Dedifferentiated amniotic fluid mesenchymal stem cell (primary cell): Measurements from ENCODE around the gene FREM1.
"Not testable (repeated sequence)": the region's sequence is repeated elsewhere in the genome, so short reads cannot be mapped to it uniquely, and the experiment has no call there.

Source experiments
- DNase-seq: peaks from one replicate; pipeline ENCODE4 v3.0.0-alpha.2; 2016; ENCODE audit errors: extremely low spot score

The FREM1 gene, protein sequence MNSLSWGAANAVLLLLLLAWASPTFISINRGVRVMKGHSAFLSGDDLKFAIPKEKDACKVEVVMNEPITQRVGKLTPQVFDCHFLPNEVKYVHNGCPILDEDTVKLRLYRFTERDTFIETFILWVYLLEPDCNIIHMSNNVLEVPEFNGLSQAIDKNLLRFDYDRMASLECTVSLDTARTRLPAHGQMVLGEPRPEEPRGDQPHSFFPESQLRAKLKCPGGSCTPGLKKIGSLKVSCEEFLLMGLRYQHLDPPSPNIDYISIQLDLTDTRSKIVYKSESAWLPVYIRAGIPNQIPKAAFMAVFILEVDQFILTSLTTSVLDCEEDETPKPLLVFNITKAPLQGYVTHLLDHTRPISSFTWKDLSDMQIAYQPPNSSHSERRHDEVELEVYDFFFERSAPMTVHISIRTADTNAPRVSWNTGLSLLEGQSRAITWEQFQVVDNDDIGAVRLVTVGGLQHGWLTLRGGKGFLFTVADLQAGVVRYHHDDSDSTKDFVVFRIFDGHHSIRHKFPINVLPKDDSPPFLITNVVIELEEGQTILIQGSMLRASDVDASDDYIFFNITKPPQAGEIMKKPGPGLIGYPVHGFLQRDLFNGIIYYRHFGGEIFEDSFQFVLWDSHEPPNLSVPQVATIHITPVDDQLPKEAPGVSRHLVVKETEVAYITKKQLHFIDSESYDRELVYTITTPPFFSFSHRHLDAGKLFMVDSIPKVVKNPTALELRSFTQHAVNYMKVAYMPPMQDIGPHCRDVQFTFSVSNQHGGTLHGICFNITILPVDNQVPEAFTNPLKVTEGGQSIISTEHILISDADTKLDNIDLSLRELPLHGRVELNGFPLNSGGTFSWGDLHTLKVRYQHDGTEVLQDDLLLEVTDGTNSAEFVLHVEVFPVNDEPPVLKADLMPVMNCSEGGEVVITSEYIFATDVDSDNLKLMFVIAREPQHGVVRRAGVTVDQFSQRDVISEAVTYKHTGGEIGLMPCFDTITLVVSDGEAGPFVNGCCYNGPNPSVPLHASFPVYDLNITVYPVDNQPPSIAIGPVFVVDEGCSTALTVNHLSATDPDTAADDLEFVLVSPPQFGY (N-terminal part only)

DNA sequence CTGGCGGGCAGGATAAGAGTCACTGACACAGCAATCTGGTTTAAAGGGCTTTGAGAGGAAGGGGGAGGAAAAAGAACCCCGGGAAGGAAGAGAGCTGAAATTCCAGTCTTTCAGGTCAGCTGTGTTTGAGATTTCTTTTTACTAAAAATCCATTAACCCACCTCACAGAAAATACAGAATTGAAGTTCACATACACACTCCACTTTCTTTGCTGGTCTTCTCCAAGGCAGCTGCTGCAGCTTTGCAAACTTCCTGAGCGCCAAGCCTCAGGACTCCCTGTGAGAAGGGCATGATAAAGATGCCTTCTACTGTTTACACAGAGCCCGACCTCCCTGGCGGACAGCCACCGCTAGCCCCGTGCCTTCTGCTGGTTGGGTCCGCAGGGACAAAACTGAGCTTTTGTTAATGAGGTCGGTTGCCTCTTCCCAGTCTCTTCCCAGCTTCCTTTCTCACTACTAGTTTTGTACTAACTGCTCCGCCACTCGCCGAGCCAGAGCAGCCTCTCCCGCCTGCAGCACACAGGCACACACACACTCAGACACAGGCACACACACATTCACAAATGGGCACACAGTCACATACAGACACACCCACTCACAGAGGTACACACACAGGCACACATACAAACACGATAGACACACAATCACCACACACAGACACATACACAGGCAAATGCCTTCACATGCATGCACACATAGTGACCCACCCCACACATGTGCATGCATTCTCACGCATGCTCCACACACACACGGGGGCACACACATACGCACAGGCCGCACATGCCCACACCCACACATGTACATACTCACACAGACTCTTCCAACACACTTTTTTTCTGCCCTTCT is at the start of gene FREM1:
Gene FREM1, minus strand, starts transcription at position 468 of the 845 bp plus-strand sequence. CDS start 41,451 bp downstream, outside the sequence.
- DNase-seq: no peak

DNA sequence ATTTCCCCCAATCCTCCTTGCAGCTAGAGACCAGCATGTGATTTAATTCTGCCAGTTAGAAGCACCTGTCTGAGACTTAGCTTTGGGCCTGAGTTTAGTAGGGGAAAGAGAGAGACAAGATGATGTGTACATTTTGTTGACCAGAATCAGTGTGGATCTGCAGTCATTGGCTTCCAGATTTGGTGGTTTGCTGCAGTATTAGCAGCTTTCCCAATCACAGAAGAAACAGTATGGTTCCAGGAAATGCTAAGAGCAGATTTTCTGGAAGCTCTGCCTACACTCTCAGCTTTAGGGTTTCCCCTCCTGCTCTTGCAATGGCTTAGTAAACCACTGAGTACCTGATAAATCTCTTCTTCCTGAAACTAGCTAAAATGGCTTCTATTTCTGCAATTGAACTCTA is 48.8 kb upstream of the FREM1 start:
- DNase-seq: no peak

DNA sequence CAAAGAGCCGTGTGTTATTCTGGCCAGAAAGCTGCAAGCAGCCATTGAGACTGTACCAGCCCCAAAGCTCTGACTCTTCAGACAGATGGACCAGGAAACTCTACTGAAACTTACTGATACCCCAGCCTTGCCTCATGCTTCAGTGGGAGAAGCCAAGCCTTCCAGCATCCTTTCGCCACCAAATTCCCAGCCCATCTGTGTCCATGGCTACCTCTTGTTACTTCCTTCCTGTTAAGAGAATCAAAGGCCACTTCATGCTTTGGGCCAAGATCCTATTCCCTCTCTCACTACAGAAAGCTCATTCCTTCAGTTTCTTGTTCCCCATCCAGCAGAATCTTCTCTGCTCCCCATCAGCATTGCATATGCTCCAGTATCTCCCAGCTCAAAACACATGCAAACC is 46.9 kb upstream of the FREM1 start:
- DNase-seq: no peak

DNA sequence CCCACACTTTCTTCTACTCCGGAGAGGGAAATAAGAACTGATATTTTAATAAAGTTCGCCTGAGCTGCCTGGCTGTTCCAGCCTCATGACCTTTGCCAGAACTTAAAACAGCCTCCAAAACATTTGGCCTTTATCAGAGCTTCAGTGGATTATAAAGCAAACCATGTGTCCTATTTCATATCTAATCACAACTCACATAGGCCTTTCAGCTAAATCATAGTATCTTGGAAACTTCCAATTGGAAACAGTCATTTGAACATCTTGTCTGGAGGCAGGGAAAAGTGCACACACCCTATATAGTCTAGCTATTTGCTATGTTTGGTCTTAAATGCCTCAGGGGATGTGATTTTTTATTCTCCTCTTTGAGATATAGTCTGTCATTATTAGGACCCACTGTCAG is 46.0 kb upstream of the FREM1 start:
- no peak for DNase-seq

DNA sequence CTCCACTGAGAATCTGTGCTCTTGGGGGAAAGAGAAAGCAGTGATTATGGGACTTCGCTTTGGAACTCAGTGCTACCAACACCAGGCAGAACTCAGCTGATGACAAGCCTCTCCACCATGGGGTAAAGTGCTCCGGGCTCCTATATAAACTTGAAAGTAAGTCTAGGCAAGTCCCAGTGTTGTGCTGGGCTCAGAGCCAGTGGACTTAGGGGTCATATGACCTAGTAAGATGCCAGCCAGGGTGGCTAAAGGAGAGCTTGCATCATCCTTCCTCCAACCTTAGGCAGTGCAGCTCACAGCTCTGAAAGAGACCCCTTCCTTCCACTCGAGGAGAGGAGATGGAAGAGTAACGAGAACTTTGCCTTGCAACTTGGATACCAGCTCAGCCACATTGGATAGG is 35.1 kb upstream of the FREM1 start:
- DNase-seq: no peak

DNA sequence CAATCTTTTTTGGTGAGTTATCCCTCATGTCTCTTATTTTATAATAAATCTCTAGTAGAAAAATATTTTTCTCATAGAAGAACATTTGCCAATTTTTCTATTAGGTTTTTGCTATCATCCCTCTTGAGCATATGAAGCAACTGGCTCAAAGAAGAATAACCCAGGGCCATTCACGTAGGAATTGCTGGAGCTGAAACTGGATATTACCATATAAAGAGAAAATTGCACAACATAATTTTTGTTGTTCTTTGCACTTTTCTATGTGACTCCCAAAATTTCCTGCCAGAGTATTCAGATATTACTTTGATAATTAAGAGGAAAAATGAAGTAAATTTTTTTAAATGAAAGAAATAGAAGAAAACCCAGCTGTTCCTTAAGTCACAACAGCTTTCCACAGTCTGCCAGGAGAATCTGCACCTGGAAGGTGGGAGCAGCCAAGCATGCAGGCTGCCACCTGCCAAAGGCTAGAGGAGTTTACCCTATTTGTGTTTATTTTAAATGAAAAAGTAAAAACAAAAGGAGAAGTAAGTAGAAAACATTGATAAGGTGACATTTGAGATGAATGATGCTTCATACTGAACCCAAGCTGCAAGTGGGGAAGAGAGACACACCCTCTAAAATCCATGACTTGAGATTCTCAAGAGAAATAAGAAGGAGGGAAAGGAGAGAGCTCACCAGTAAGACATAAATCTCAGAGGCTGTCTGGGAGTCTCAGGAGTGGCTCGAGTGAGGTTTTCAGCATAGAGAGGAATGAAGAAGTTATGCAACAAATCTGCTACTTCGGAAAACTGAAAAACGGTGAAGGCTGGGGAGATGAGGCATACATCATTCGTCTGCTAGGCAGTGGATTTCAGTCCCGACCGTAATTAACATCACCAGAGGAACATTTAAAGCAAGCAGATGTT is 31.5 kb upstream of the FREM1 start:
- no peak for DNase-seq

DNA sequence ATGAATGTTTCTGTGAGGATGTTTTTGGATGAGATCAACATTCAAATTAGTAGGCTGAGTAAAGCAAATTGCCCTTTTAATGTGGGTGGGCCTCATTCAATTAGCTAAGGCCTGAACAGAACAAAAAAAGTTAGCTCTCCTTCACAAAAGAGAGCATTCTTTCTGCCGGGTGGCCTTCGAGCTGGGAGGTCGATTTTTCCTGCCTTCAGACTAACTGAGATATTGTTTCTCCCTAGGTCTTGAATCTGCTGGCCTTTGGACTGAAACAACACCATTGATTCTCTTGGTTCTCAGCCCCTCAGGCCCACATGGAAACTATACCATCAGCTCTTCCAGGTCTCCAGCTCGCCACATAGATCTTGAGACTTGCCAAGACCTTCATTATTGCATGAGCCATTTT is 29.1 kb upstream of the FREM1 start:
- no peak for DNase-seq

DNA sequence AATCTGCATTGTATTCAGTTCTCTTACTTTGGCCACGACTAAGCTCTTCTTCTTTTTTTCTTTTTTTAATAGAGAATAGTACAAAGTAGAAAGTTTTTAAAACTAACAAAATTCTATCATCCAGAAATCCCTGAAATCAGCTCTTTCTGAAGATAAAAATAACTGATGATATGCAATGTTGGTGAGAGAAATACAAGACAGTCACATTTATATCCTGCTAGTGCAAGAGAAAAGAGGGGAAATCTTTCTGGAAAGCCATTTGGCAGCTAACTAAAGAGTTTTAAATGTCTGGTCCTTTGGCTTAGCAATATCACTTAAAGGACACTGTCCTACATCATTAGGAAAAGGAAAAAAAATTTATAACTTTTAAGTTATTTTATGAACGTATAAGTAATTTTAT is 27.0 kb upstream of the FREM1 start:
- no peak for DNase-seq

DNA sequence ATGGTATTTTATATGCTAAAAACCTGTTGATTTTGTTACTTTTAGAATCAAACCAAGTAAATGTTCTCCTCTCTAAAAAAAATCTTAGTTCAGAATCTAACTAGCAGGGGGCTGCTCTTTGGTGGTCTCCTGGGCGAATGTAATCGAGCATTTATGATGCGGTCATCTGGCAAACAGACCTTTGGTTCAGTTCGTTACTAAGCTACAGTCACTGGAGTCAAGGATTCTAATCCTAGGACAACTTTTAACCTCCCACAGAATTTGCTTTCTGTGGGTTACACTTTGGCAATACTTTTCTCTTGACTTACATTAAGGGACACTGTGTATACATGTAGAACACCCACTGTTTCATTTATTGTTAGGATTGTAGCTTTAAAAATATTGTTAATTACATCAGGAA is 26.3 kb upstream of the FREM1 start:
- no peak for DNase-seq

DNA sequence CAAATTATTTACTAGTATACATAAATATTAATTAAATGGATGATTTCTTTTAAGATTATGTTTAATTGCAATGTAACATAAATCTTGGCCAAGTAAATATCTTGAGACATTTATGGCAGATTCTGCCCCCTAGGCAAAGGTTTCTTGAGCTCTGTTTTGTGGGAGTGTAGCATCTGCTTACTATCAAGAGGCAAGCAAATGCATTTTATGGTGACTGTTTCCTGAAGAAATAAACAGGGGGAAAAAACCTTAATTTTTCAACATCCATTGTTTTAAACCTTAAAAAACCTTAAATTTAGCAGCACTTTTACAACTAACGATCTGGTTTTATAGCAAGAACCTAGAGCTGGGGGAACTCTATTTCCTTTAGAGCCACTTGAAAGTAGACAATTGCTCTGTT is 25.7 kb upstream of the FREM1 start:
- DNase-seq: no peak

DNA sequence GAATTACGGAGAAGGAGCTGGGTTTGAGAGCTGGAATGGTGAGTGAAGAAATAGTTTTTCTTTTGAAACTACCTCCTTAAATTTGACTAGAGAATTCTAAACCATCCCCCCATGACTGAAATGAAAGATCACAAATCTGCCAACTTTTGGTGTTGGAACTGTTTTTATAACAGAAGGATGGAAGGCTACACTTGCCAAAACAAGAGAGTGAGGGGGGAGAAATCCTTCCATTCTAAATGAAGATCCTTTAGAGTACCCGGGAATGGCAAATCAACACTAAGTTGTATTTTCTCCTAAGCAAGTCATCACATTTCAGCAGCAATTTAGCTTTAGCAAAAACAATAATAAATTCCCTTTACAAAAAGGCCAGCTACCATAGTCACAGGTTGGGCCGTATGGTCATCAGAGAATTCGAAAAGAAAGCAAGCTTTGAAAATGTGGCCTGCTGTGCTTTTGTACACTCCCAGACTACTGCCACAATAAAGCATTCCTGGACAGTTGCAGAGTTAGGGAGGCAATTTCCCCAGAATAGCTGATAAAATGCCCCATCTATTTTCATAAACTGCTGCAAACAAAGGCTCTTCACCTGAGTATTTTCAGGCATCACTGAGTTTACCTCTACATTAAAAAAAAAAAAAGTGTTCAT is 25.0 kb upstream of the FREM1 start:
- no peak for DNase-seq

DNA sequence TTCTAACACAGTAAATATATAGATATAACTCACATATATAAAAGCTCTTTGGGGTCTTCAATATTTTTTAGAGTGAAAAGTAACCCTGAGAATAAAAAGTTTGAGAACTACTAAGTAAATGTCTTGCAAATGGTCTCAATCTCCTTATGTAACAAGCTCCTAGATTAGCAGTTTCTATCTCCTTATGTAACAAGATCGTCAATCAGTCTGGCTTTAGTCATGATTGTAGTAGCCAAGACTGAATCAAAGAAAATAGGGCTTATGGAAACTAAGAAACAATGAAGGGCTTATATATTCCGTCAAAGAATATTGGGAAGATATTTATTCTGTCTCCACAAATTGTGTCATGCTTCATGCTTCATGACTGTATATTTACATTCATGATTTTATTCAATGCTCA is 22.4 kb upstream of the FREM1 start:
- DNase-seq: no peak

DNA sequence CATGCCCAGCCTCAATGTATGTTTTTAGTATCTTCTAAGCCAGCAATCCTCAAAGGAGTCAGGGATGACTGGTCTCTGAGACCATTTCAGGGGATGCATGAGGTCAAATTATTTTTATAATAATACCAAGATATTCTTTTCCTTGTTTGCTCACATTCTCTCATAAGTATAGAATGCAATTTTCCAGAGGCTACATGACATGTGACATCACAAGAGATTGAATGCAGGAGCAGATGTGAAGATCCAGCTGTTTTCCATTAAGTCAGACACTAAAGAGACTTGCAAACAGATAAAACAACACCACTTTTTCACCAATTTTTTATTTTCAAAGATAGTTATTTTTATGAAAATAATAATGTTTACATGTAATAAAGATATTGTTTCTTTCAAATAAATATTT is 22.0 kb upstream of the FREM1 start:
- no peak for DNase-seq

DNA sequence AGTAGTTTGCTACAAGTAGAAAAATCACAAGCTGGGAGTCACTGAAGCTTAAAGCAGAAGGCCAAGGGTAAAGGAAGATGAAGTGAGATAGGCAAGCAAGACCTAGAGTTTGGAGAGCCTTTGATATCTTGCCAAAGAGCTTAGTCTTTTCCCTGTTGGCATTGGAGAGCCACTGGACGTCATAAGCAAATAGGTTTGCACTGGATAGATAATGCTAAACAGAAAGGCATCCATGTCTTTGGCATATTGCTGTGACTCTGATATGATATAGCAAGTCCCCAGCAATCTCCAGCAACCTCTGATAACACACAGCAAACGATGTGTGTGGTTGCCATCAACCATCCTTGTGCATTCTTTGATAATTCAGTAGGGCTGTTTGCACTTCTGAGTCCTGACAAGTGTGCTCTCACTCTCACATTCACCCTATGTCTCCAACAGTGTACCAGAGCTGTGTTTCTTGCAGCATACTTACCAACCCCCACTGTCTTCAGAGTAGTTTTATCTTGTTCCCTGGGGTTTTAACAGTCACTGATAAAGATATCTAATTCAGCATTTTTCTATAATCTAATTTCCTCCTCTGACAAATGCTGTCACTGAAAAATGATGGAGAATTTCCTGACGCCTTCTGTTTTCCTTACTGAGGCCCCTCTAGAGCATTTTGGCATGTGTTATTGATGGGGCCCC is 16.9 kb upstream of the FREM1 start:
- DNase-seq: no peak

DNA sequence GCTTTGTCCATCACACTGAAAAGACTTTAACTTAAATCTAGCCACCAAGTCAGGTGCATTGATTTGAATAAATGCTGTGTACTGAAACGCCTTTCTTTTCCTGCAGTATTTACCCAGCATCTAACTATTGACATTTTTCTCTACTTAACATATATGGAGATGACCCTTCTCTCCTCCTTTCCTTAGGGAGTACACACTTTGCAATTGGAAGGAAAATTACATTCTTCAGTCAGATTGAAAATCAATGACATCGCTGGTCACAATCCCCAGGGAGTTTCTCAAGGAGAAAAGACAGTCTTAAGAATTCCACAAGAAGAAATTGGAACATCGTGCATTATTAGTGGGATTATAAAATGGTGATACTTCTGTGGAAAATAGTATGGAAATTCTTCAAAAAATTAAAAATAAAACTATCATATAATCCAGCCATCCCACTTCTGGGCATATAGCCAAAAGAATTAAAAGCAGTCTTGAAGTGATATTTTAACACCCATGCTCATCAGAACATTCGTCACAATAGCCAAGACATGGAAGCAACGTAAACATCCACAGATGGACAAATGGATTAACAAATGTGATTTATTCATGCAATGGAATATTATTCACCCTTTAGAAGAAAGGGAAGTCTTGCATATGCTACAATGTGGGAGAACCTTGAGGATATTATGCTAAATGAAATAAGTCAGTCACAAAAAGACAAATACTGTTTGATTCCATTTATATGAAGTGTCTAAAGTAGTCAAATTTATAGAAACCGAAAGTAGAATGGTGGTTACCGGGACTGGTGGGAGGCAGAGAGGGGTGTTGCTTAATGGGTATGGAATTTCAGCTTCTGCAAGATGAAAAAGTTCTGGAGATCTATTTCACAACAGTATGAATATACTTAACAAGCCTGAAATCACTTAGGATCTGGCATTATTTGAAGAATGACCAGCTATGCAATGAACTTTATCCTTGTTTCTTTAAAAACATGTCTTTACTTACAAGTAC is 14.3 kb upstream of the FREM1 start:
- peak; percentile 65 for DNase-seq

DNA sequence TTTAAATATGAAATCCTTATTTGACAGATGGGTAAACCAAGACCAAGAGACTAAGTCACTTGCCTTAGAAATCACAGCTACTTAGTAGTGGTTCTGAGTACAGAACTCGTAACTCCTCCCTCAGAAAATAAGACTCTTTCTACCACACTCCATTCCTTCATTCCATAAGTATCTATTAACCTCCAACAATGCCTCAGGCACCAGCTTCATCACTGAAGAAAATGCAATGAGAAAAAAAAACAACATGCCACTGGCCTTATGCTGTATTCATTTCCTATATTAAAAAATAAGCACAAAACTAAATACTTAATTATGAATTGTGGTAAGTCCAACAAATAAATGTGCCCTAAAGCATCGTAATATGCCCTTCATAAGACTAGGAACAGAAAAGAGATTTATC is 13.5 kb upstream of the FREM1 start:
- no peak for DNase-seq

DNA sequence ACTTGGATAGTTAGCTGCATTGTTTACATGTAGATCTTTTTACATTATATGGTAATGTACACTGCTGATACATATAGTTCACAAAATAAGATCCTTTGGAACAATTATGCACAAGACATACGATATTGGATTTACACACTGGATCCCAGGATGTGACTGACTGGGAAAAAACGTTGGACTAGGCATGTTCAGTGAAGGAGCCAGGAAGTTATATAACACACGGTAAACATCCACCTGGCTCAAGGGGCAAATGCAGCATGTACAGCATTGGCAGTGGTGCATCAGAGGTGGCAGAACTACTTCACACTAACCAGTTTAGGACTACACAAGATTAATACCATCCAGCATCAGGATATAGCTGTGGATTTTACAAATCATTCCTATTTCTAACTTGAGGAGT is 10.6 kb upstream of the FREM1 start:
- DNase-seq: not testable (repeated sequence)

DNA sequence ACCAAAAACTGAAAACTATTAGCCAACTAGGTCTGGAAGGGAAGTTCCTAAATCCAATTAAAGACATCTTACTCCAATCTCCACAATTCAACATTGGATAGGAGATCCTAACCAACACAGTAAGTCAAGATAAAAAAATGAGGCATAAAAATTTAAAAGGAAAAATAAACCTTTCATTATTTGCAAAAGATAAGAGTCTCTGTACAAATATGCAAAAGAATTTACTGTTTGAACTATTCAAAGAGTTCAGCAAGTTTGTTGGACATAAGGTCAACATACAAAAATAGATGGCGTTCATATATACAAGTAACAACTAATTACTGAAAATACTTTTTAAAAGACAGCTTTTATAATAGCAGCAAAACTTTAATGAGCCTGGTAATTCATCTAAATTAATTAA is 3.1 kb upstream of the FREM1 start:
- DNase-seq: no peak
